ENCODE data around the gene RASSF6.

DNA sequence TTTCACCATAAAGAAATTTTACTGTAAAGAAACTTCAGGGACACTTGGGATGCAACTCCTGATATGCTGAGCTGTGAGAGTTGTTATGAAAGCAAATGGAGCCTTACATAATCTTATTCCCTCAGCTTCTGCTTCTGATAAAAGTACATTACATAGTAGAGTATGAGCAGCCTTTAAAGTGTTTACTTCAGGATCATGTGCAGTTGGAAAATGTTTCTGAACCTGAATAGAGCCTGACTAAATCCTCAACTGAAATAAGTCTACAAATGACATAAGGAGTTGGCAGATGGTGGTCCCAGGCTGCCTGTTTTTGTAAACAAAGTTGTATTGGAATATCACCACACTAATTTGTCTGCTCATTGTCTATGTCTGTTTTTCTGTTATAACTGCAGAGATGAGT is 19.3 kb downstream of the RASSF6 start:
- TF ChIP-seq POLR2A (IDR thresholded peaks at IDR 0.05; ENCODE audit: low read length) (no peak), GATA1 (IDR thresholded peaks at IDR 0.05; ENCODE audit: low read depth, low read length) (no peak)

Data from erythroblast (primary cell).